HG03103 (cell line): ENCODE results near the gene NKG7.
A peak's percentile ranks its signal among the peaks of the same experiment; 100 is the strongest.

Source experiments
- ATAC-seq: cut with Tn5 transposase; IDR thresholded peaks from one replicate; pipeline ENCODE4 v1.9.1; 2021; ENCODE audit warnings: low read depth; ENCODE audit not compliant: unreplicated experiment

Gene NKG7

GRCh38 chr19:51364200-51365106, 8.0 kb downstream of the NKG7 start:
- no peak for ATAC-seq

- ATAC-seq: no peak
These were observed 11.2 kb downstream of the NKG7 start for GRCh38 chr19:51361239-51361638.

GRCh38 chr19:51359294-51359693, 13.2 kb downstream of the NKG7 start:
- ATAC-seq: no peak

- ATAC-seq: no peak
These were observed 14.5 kb downstream of the NKG7 start for GRCh38 chr19:51357952-51358351.

- no peak for ATAC-seq
These were observed 16.2 kb downstream of the NKG7 start for GRCh38 chr19:51356159-51356801.

- ATAC-seq: no peak
These were observed 17.7 kb downstream of the NKG7 start for GRCh38 chr19:51354742-51355148.

GRCh38 chr19:51354103-51354741, 18.2 kb downstream of the NKG7 start:
- no peak for ATAC-seq

- no peak for ATAC-seq
These were observed 19.6 kb downstream of the NKG7 start for GRCh38 chr19:51352783-51353360.

GRCh38 chr19:51351266-51351990, 21.0 kb downstream of the NKG7 start:
- no peak for ATAC-seq

GRCh38 chr19:51347209-51347928, 25.1 kb downstream of the NKG7 start:
- ATAC-seq: no peak

GRCh38 chr19:51346742-51347141, 25.7 kb downstream of the NKG7 start:
- ATAC-seq: no peak

GRCh38 chr19:51345076-51345620, 27.3 kb downstream of the NKG7 start:
- no peak for ATAC-seq

- ATAC-seq: no peak
These were observed 29.6 kb downstream of the NKG7 start for GRCh38 chr19:51342631-51343569.

GRCh38 chr19:51341976-51342580, 30.4 kb downstream of the NKG7 start, which contains the start of gene VSIG10L:
Gene VSIG10L, minus strand, starts transcription at chr19:51342139. Its CDS starts 15 bp downstream, at chr19:51342124.
- no peak for ATAC-seq

GRCh38 chr19:51341066-51341465, 31.4 kb downstream of the NKG7 start:
- ATAC-seq: no peak

GRCh38 chr19:51339687-51340656, 32.5 kb downstream of the NKG7 start:
- peak; percentile 57 for ATAC-seq

- ATAC-seq: peak; percentile 2
These were observed 33.2 kb downstream of the NKG7 start for GRCh38 chr19:51339313-51339686.
